ENCODE data around the gene BEGAIN. TPM values are rescaled to one million over a fixed set of nuclear protein-coding genes. Genes with fewer than 3 reads are reported as not detected.
A peak's percentile ranks its signal among the peaks of the same experiment; 100 is the strongest.

BEGAIN gene
- total and polyA plus RNA-seq, 9 donors = 0.35 to 11.0 (median 4.6) TPM

- Histone ChIP-seq H3K27ac (no peak overlapping the region), H3K9me3 (no peaks in the 10 kb centered on the region), H3K4me1 (ENCODE audit: insufficient read depth) (peaks cover 1% of the 10 kb centered on the region), H3K4me3 (no peak overlapping the region), H3K36me3 (no peaks in the 10 kb centered on the region), H3K27me3 (no peaks in the 10 kb centered on the region)
- TF ChIP-seq EP300 (IDR thresholded peaks at IDR 0.05) (no peak), POLR2A (IDR thresholded peaks at IDR 0.05) (no peak), CTCF (IDR thresholded peaks at IDR 0.05) (no peak)
- WGBS, 3 donors = 84 to 86% (median 85%) methylated on average over 5 of the region's 5 CpGs
- DNase-seq = no peak
- intact Hi-C loops (cut with DNase I) = no loop called here
Observed at GRCh38 chr14:100545359-100545758, 41.9 kb downstream of the BEGAIN start.

- no peak for DNase-seq
- H3K4me1 ChIP-seq (ENCODE audit: insufficient read depth) = peaks cover 1% of the 10 kb centered on the region
- WGBS, 3 donors = 94% methylated on average over 15 of the region's 15 CpGs
- no peaks in the 10 kb centered on the region for H3K36me3 ChIP-seq
- H3K27ac ChIP-seq = no peak overlapping the region
- no peaks in the 10 kb centered on the region for H3K27me3 ChIP-seq
- TF ChIP-seq EP300 (IDR thresholded peaks at IDR 0.05) = no peak
- TF ChIP-seq CTCF (IDR thresholded peaks at IDR 0.05) = no peak
- TF ChIP-seq POLR2A (IDR thresholded peaks at IDR 0.05) = no peak
- H3K9me3 ChIP-seq = no peaks in the 10 kb centered on the region
- intact Hi-C loops (cut with DNase I) = no loop called here
- H3K4me3 ChIP-seq = no peak overlapping the region
Observed at GRCh38 chr14:100544506-100545141, 42.6 kb downstream of the BEGAIN start.

DNA sequence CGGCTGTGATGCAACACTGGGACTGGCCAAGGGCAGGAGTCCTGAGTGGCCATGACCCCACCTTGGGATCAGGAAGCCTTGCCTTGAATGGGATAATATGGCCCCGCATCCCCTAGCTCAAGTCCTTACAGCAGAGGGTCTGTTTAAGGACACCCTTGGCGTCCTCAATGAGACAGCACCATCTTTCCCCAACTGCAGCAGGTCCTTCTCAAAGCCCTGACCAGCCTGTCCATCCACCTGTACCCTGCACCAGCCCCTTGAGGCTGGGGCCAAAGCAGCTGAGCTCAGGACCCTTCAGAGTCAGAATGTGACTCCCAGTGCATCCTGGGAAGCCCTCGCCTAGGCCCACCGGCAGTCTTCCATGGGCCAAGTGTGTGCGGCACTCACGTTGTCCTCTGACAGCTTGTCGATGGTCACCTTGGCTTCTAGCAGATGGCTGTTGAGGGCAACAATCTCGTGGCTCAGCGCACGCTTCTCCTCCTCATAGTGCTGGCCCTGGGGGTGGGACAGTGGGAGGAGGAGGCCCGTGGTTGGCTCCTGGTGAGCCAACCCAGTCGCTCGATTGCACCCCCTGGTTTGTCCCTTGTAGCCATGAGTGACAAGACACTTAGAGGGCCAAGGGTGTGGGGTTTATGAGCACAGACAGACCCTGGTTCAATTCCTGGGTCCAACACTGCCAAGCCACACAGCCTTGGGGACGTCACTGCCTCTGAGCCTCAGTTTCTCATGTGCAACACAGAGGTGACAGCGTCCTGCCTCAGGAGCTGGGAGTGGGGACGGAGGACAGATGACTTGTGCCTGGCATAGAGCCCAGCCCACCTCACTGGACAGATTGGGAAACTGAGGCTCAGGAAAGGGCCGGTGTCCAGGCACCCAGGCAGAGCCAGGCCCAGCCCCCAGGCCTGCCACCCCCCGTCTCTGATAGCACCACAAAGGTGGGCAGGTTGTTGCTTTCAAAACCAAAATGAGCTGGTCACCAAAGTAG is 43.5 kb downstream of the BEGAIN start:
- Histone ChIP-seq H3K27ac (no peak overlapping the region), H3K9me3 (no peaks in the 10 kb centered on the region), H3K27me3 (no peaks in the 10 kb centered on the region), H3K4me1 (ENCODE audit: insufficient read depth) (peaks cover 1% of the 10 kb centered on the region), H3K36me3 (no peaks in the 10 kb centered on the region), H3K4me3 (no peak overlapping the region)
- intact Hi-C loops (cut with DNase I) = no loop called here
- TF ChIP-seq EP300 (IDR thresholded peaks at IDR 0.05) = no peak
- TF ChIP-seq POLR2A (IDR thresholded peaks at IDR 0.05) = no peak
- no peak for TF ChIP-seq CTCF (IDR thresholded peaks at IDR 0.05)
- 87 to 91% (median 91%) methylated on average over 19 of the region's 19 CpGs for WGBS, 3 donors
- no peak for DNase-seq

- peak in 1 of 5 donors; percentile 10 for DNase-seq
Observed at GRCh38 chr14:100542619-100543205, 44.5 kb downstream of the BEGAIN start.

More at GRCh38 chr14:100542619-100543205, 44.5 kb downstream of the BEGAIN start:
- 83 to 85% (median 84%) methylated on average over 12 of the region's 12 CpGs for WGBS, 3 donors
- Histone ChIP-seq H3K36me3 (no peaks in the 10 kb centered on the region), H3K27me3 (no peaks in the 10 kb centered on the region), H3K9me3 (no peaks in the 10 kb centered on the region), H3K27ac (no peak overlapping the region), H3K4me1 (ENCODE audit: insufficient read depth) (no peaks in the 10 kb centered on the region), H3K4me3 (no peak overlapping the region)
- TF ChIP-seq EP300 (IDR thresholded peaks at IDR 0.05) = no peak
- TF ChIP-seq CTCF (IDR thresholded peaks at IDR 0.05) = no peak
- no peak for TF ChIP-seq POLR2A (IDR thresholded peaks at IDR 0.05)
- intact Hi-C loops (cut with DNase I) = no loop called here

Data from ovary (tissue), 9 donors.